HepG2 (cell line): ENCODE measurements around the gene RTN4RL2. TPM values are rescaled to one million over a fixed set of nuclear protein-coding genes. Genes with fewer than 3 reads are reported as not detected.

Source experiments
- ATF7 ChIP-seq, 2 experiments: fragments of 450-650 bp in 1 of 2; sonication (generic) in 1 of 2; formaldehyde crosslinking in 1 of 2; IDR thresholded peaks; 2 replicates each; pipeline versions ENCODE4 v1.4.0 to v1.6.1; 2016 to 2020; ENCODE audit warnings: antibody characterized with exemption in 1 of 2, mild to moderate bottlenecking in 1 of 2, missing genetic modification reagents in 1 of 2
- EP300 ChIP-seq, 3 experiments: sonication (generic) in 1 of 3; formaldehyde crosslinking in 1 of 3; IDR thresholded peaks; 2 replicates each; pipeline versions ENCODE4 v1.5.1 to v1.6.1; 2011 to 2020; ENCODE audit warnings: low read depth in 2 of 3, low read length in 2 of 3, borderline replicate concordance in 1 of 3, improper control_type of control experiment in 1 of 3, mild to moderate bottlenecking in 1 of 3, missing genetic modification reagents in 1 of 3, moderate library complexity in 1 of 3
- EZH2 ChIP-seq: conservative IDR thresholded peaks from 2 replicates; pipeline ENCODE4 v1.6.1; 2012; ENCODE audit warnings: mild to moderate bottlenecking, low read depth, low read length, moderate library complexity
- GTF2F1 ChIP-seq: fragments of 150-350 bp; IDR thresholded peaks from 2 replicates; pipeline ENCODE4 v1.6.1; 2014; ENCODE audit warnings: low read length
- HMGA1 ChIP-seq: sonication (generic); formaldehyde crosslinking; conservative IDR thresholded peaks from 2 replicates; pipeline ENCODE4 v1.4.0; 2020; ENCODE audit warnings: missing genetic modification reagents
- HOXA7 ChIP-seq: sonication (generic); formaldehyde crosslinking; IDR thresholded peaks from 2 replicates; pipeline ENCODE4 v1.8.1; 2022; ENCODE audit warnings: mild to moderate bottlenecking, missing genetic modification reagents, moderate library complexity
- ISX ChIP-seq: sonication (generic); formaldehyde crosslinking; conservative IDR thresholded peaks from 2 replicates; pipeline ENCODE4 v1.5.0; 2020; ENCODE audit warnings: missing genetic modification reagents
- MEF2D ChIP-seq: sonication (generic); formaldehyde crosslinking; IDR thresholded peaks from 2 replicates; pipeline ENCODE4 v1.5.1; 2020; ENCODE audit warnings: mild to moderate bottlenecking, missing genetic modification reagents
- MTF1 ChIP-seq: sonication (generic); formaldehyde crosslinking; IDR thresholded peaks from 2 replicates; pipeline ENCODE4 v1.5.0; 2020; ENCODE audit warnings: missing genetic modification reagents
- MYPOP ChIP-seq: sonication (generic); formaldehyde crosslinking; IDR thresholded peaks from 2 replicates; pipeline ENCODE4 v1.8.1; 2023; ENCODE audit warnings: mild to moderate bottlenecking, moderate library complexity, missing genetic modification reagents
- NFIB ChIP-seq: sonication (generic); formaldehyde crosslinking; IDR thresholded peaks from 2 replicates; pipeline ENCODE4 v1.9.0; 2021; ENCODE audit warnings: missing genetic modification reagents, mild to moderate bottlenecking, borderline replicate concordance
- NFRKB ChIP-seq: fragments of 450-650 bp; IDR thresholded peaks from 2 replicates; pipeline ENCODE4 v1.6.1; 2017
- RNF219 ChIP-seq: sonication (generic); formaldehyde crosslinking; IDR thresholded peaks from 2 replicates; pipeline ENCODE4 v1.5.0; 2020; ENCODE audit warnings: mild to moderate bottlenecking, missing genetic modification reagents
- SMYD3 ChIP-seq: sonication (generic); formaldehyde crosslinking; IDR thresholded peaks from 2 replicates; pipeline ENCODE4 v1.8.1; 2023; ENCODE audit warnings: mild to moderate bottlenecking, missing genetic modification reagents
- SPEN ChIP-seq: sonication (generic); formaldehyde crosslinking; IDR thresholded peaks from 2 replicates; pipeline ENCODE4 v1.5.1; 2020; ENCODE audit warnings: low read depth, mild to moderate bottlenecking, missing genetic modification reagents
- THAP9 ChIP-seq: sonication (generic); formaldehyde crosslinking; IDR thresholded peaks from 2 replicates; pipeline ENCODE4; 2020; ENCODE audit warnings: missing genetic modification reagents, mild to moderate bottlenecking, borderline replicate concordance
- ZBTB26 ChIP-seq: IDR thresholded peaks from 2 replicates; pipeline ENCODE4 v1.6.1; 2016; ENCODE audit warnings: missing compliant biosample characterization, missing genetic modification reagents, borderline replicate concordance
- ZFP36L2 ChIP-seq: sonication (generic); formaldehyde crosslinking; IDR thresholded peaks from 2 replicates; pipeline ENCODE4 v1.4.0; 2020; ENCODE audit warnings: missing genetic modification reagents
- ZFP90 ChIP-seq: sonication (generic); formaldehyde crosslinking; IDR thresholded peaks from 2 replicates; pipeline ENCODE4 v1.8.0; 2022; ENCODE audit warnings: missing genetic modification reagents, mild to moderate bottlenecking, inconsistent platforms, borderline replicate concordance
- ZFY ChIP-seq: sonication (generic); formaldehyde crosslinking; IDR thresholded peaks from 2 replicates; pipeline ENCODE4 v1.4.0; 2020; ENCODE audit warnings: missing genetic modification reagents
- ZNF124 ChIP-seq: sonication (generic); formaldehyde crosslinking; IDR thresholded peaks from 2 replicates; pipeline ENCODE4 v1.4.0; 2020; ENCODE audit warnings: missing genetic modification reagents
- ZNF577 ChIP-seq: sonication (generic); formaldehyde crosslinking; IDR thresholded peaks from 2 replicates; pipeline ENCODE4 v1.4.0; 2020; ENCODE audit warnings: mild to moderate bottlenecking, low read depth, missing genetic modification reagents, borderline replicate concordance
- polyA plus RNA-seq, 8 experiments: library from polyadenylated mRNA; depleted of rRNA in 3 of 8; stranded (reverse) in 7 of 8; unstranded in 1 of 8; fragments of >200 nt; fragmentation: Illumina TruSeq in 4 of 8; extraction: Trizol in 4 of 8; gene quantifications; 2 replicates each; pipeline versions ENCODE4 v1.2.1 to v1.2.3, GENCODE V29; 2011 to 2016; ENCODE audit warnings: low read depth in 4 of 8, missing spikeins in 1 of 8, mixed read lengths in 1 of 8; ENCODE audit not compliant: insufficient read depth in 1 of 8
- total RNA-seq, 5 experiments: library from RNA; depleted of rRNA; stranded (reverse); fragments of >200 nt; fragmentation: Illumina TruSeq; extraction: Trizol; gene quantifications; 2 replicates each; pipeline ENCODE4 v1.2.3, GENCODE V29; 2016; ENCODE audit warnings: low read depth in 1 of 5

Gene RTN4RL2
- total and polyA plus RNA-seq, 2 of the 13 experiments (the other 11 are each of a cell fraction or from before 2014, with no cell fraction given): 1.3 to 4.3 TPM

GRCh38 chr11:57514538-57515331 is 54.4 kb downstream of the RTN4RL2 start (continued):
- no peak for TF ChIP-seq HOXA7 (CRISPR knock-in tag)
- TF ChIP-seq NFIB: peak; percentile 71; the same call in 1 of the 2 replicates
- TF ChIP-seq EZH2: no peak
- no peak for TF ChIP-seq MTF1 (CRISPR knock-in tag)
- TF ChIP-seq EP300 (IDR thresholded peaks at IDR 0.05; ENCODE audit: low read depth in 2 of 2, low read length in 2 of 2): 0 out of 4 replicates have a peak, but pooled peaks of 1 of the 2 experiments have one; percentile 22
- no peak for TF ChIP-seq EP300 (CRISPR knock-in tag; IDR thresholded peaks at IDR 0.05; ENCODE audit: borderline replicate concordance)
- TF ChIP-seq SPEN (CRISPR knock-in tag): peak; percentile 87
- TF ChIP-seq ATF7 (IDR thresholded peaks at IDR 0.05): no peak
- TF ChIP-seq ATF7 (CRISPR knock-in tag; IDR thresholded peaks at IDR 0.05): no peak
- TF ChIP-seq ZFP90: no peak
- TF ChIP-seq HMGA1 (CRISPR knock-in tag): no peak
- peak; percentile 56; the same call in 1 of the 2 replicates for TF ChIP-seq ZFY
- TF ChIP-seq MEF2D (CRISPR knock-in tag): peak; percentile 31; the same call in 1 of the 2 replicates
- TF ChIP-seq MYPOP (CRISPR knock-in tag): no peak
- no peak for TF ChIP-seq GTF2F1
- TF ChIP-seq SMYD3 (CRISPR knock-in tag): no peak
- TF ChIP-seq NFRKB: no peak
- TF ChIP-seq RNF219: no peak
- TF ChIP-seq ISX: no peak; the same call in 1 of the 2 replicates
- TF ChIP-seq THAP9 (CRISPR knock-in tag): 0 out of 2 replicates have a peak, but pooled peaks have one; percentile 29
- no peak; the same call in 1 of the 2 replicates for TF ChIP-seq ZBTB26 (CRISPR knock-in tag)
- TF ChIP-seq ZNF577 (CRISPR knock-in tag): no peak
- no peak for TF ChIP-seq ZFP36L2 (CRISPR knock-in tag)
- no peak for TF ChIP-seq ZNF124 (CRISPR knock-in tag)
